AG04449 (cell line): Measurements from ENCODE around the gene KCNE4.
A peak's percentile ranks its signal among the peaks of the same experiment; 100 is the strongest.

ENCODE experiments used
- CTCF ChIA-PET: fragments of 350-600 bp; formaldehyde crosslinking; extraction: SDS; loops from one replicate; lab custom pipeline; 2021; ENCODE audit warnings: antibody characterized with exemption; lab: Yijun Ruan, JAX
- POLR2A ChIA-PET: fragments of 400-600, 350-600 bp; formaldehyde crosslinking; extraction: SDS; loops from one replicate; lab custom pipeline; 2020; ENCODE audit warnings: antibody characterized with exemption, inconsistent platforms; lab: Yijun Ruan, JAX
- DNase-seq: peaks from one replicate; pipeline ENCODE4 v3.0.0-alpha.2; 2010; ENCODE audit warnings: low read depth, low spot score
- H3K4me3 ChIP-seq: 2 replicates; pipeline ENCODE4 v1.5.1; 2011; ENCODE audit warnings: low read depth, mild to moderate bottlenecking, control low read depth, low read length
- TF ChIP-seq, protein P1 (sequence below): IDR thresholded peaks from one replicate; pipeline ENCODE4 v1.5.1; 2011; ENCODE audit warnings: mild to moderate bottlenecking, moderate library complexity, low read length, control low read depth, inconsistent platforms; ENCODE audit not compliant: insufficient read depth; ENCODE audit errors: missing control alignments

Gene KCNE4

DNA sequence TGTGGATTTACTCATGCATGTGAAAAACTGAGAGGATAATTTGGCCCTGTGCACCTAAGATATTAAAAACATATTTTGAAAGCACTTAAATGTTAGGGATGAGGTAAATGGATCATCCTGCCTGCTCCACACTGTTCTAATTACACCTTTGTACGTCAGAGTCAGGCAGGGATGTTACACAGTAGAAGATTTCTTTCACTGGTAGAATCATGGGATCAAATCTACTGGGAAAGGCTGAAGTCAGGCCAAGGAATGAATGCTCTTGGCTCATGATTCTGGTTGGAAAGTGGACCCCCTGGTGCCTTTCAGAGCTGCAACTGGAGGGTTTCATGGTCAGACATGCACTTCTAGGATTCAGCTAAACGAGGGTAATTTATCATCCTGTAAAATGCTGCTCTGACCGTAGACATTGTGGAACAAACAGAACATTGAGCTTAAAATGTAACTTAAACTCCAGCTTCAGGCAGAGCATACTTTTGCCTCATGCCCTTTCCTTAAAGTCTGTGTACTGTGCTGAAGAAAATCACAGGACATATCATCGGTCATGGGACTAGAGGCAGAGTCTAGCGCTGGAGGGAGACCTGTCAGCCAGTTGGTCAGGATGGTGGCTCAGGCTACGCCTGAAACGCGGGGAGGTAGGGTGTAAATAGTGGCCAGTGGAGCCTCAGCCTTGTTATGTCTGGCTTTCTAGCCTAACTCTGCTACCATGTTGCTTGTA lies 4.9 kb downstream of the KCNE4 start:
- TF ChIP-seq, protein P1, sequence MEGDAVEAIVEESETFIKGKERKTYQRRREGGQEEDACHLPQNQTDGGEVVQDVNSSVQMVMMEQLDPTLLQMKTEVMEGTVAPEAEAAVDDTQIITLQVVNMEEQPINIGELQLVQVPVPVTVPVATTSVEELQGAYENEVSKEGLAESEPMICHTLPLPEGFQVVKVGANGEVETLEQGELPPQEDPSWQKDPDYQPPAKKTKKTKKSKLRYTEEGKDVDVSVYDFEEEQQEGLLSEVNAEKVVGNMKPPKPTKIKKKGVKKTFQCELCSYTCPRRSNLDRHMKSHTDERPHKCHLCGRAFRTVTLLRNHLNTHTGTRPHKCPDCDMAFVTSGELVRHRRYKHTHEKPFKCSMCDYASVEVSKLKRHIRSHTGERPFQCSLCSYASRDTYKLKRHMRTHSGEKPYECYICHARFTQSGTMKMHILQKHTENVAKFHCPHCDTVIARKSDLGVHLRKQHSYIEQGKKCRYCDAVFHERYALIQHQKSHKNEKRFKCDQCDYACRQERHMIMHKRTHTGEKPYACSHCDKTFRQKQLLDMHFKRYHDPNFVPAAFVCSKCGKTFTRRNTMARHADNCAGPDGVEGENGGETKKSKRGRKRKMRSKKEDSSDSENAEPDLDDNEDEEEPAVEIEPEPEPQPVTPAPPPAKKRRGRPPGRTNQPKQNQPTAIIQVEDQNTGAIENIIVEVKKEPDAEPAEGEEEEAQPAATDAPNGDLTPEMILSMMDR: no peak
- ChIA-PET POLR2A (no interaction called here), CTCF (interaction anchor here (1.1 kb wide), 1 partner anchor 85 kb away, joined by 3 read pairs; no protein-coding TSS in a partner anchor)
- H3K4me3 ChIP-seq: no peak overlapping the region
- DNase-seq: no peak

DNA sequence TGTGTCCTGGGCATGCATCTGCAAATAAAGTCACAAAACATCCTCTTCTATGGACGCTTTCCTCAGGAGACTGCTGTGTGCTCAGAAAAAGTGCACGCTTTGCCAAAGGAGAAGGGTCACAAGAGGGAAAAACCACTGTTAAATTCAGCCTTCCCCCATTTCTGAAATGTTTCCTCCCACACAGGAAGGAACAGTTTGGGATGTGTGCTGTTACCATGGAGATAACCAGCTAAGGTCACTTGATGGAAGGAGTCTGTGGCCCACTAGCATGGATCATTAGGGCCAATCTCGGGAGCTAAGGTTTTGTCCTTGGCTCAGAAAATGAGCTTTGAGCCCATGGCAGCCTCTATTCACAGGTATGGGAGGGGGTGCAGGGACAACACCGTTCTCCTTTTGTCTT lies 5.6 kb downstream of the KCNE4 start:
- CTCF ChIA-PET: interaction anchor here (0.6 to 1.3 kb wide), 3 partner anchors 9 to 86 kb away, joined by 3 read pairs; no protein-coding TSS in a partner anchor
- POLR2A ChIA-PET: no interaction called here
- no peak for DNase-seq
- H3K4me3 ChIP-seq: no peak overlapping the region
- TF ChIP-seq, protein P1: no peak

DNA sequence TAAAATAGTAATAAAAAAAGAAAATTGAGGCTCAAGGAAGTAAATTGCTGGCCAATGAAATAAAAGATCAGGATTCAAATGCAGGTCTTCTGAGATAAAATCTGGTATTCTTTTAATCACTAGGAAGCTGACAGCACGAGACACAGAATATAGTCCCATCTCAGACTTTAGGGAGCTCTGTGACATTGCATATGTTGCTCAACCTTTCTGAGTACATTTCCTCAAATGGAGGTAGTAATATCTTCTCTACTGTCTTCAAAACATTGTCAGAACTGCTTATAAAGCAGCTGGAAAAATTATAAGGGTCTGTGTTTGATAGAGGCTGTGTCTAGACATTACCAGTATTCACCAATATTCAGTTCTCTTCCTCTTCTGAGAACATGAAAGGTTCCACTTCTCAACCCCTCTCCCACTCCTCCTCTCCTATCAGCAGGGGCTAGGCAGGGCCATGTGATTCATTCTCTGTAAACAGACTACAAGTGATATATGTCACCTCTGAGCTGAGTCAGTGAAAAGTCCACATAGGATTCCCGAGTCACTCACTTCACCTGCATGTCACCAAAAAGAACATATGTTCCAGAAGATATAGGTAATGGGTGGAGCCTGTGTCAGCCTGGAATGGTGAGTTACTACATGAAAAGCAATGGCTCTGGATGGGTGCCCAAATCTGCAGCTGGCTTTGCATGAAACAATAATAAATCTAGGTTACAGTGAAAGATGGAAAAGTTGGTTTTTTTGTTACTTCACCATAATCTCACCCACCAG lies 7.1 kb downstream of the KCNE4 start:
- ChIA-PET POLR2A (no interaction called here), CTCF (interaction anchor here (1.3 kb wide), 1 partner anchor 739 kb away, joined by 4 read pairs; no protein-coding TSS in a partner anchor)
- DNase-seq: no peak
- H3K4me3 ChIP-seq: no peak overlapping the region
- TF ChIP-seq, protein P1: no peak

DNA sequence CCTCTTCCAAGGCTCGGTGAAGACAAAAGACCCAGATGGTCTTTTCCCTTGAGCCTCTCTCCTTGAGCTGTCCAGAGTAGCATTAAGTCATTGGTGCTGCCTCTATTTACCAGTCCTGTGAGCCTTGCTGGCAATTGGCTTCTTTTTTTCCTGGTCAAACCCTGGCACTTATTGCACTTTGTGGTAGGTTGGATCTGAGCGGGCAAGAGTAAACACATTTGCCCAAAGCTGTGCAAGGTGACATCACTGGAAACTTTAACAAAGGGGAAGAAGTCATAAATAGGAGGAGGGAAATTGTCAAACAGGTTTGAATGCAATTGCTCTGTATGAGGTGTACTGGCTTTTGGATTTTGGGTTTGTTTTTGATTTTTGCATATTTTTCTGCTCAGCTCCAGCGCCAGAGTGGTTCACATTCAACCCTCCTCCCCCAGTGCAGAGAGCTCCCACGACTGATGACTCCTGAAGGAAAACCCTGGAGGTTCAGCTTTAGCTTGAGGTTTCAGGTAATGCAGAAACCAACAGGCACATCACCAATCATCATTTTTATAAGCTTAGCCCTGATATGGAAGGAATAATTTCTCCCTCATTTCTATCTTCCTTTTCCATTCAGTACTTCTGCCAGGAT lies 8.3 kb downstream of the KCNE4 start:
- DNase-seq: no peak
- H3K4me3 ChIP-seq: no peak overlapping the region
- TF ChIP-seq, protein P1: no peak
- ChIA-PET CTCF (interaction anchor here (0.9 to 1.7 kb wide), 4 partner anchors 13 to 89 kb away, joined by 3 to 8 read pairs (median 5); no protein-coding TSS in a partner anchor), POLR2A (no interaction called here)

DNA sequence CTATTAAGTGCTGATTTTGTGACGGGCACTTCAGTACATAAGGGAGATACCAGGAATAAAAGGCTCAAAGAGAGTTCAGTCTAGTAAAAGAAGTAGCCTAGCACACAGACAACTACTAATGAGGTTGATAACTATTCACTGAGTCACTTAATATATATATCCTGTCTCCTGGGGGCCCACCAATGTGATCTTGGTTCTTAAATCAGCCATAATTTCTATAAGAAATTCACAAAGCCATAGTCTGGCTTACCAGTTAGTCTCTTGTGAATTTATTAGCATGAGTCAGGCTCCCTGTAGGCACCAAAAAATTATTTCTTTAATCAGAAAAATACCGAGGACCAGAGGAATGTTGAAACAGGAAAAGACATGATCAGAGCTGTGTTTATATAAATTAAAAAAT lies 10.4 kb downstream of the KCNE4 start:
- peak; percentile 94 for DNase-seq
- TF ChIP-seq, protein P1: no peak
- ChIA-PET POLR2A (interaction anchor here (1.2 kb wide), 1 partner anchor 10 kb away, joined by 4 read pairs; no protein-coding TSS in a partner anchor), CTCF (interaction anchor here (0.8 to 1.4 kb wide), 3 partner anchors 10 to 90 kb away, joined by 4 to 5 read pairs (median 4); no protein-coding TSS in a partner anchor)
- no peak overlapping the region for H3K4me3 ChIP-seq
